ENCODE data around the gene TIAM2.
A peak's percentile ranks its signal among the peaks of the same experiment; 100 is the strongest.
"Not testable (repeated sequence)": the region's sequence is repeated elsewhere in the genome, so short reads cannot be mapped to it uniquely, and the experiment has no call there.

The TIAM2 gene

DNA sequence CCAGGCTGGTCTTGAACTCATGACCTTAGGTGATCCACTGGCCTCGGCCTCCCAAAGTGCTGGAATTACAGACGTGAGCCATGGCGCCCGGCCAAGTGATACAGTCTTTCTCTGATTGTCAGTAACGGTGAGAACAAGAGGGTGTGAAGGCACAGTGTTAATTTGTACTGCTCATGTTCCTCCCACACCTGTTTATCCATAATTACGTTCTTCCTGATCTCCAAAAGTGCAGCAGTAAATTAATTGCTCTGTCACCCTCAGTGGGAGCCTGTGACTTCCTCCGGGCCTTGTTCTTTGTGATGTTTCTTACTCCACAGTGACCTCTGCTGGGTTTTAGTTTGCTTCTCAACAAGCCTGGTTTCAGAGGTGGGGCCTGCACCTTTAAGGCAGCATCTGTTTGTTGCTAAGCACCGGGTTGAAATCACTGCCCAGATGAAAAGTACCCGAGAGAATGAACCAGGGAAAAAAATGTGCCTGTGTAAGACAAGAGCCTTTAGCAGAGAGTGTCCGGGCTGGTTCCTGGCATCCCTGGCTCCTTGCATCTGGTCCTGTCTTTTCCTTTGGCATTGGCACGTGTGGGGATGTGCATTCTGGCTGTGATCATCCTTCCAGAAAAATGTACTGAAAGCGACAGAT is 179.6 kb downstream of the TIAM2 start:
- DNase-seq (ENCODE audit: low read depth), result peak; percentile 77
- TF ChIP-seq, protein P1, sequence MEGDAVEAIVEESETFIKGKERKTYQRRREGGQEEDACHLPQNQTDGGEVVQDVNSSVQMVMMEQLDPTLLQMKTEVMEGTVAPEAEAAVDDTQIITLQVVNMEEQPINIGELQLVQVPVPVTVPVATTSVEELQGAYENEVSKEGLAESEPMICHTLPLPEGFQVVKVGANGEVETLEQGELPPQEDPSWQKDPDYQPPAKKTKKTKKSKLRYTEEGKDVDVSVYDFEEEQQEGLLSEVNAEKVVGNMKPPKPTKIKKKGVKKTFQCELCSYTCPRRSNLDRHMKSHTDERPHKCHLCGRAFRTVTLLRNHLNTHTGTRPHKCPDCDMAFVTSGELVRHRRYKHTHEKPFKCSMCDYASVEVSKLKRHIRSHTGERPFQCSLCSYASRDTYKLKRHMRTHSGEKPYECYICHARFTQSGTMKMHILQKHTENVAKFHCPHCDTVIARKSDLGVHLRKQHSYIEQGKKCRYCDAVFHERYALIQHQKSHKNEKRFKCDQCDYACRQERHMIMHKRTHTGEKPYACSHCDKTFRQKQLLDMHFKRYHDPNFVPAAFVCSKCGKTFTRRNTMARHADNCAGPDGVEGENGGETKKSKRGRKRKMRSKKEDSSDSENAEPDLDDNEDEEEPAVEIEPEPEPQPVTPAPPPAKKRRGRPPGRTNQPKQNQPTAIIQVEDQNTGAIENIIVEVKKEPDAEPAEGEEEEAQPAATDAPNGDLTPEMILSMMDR (IDR thresholded peaks at IDR 0.05; ENCODE audit: low read depth, low read length, missing control alignments), result peak; percentile 64
- no peak overlapping the region for H3K4me3 ChIP-seq (ENCODE audit: low read depth, low read length)

DNA sequence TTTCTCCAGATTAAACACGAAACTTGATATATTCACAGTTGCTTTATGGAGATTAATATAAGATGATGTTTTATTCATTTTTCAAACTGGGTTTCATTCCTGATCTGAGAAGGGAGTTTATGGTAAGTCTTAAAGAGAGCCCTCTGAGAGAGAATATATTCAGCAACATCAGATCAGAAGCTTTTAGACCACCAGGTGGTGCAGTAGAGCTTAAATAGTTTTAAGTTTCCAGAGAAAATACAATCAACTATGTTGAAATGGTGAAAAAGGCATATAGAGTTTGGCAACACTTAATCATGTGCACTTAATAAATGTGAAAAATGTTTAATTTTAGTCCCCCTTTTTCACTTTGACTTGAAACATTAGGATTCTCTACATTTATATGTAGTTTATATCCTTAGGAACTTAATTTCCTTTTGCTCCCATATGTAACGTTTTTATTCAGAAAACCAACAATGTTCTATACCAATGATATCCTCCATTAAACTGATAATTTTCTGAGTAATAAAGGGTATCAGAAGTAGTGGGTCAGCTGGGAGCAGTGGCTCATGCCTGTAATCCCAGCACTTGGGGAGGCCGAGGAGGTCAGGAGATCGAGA is 182.3 kb downstream of the TIAM2 start:
- H3K4me3 ChIP-seq (ENCODE audit: low read depth, low read length), result no peak overlapping the region
- DNase-seq (ENCODE audit: low read depth), result peak; percentile 61
- TF ChIP-seq, protein P1 (IDR thresholded peaks at IDR 0.05; ENCODE audit: low read depth, low read length, missing control alignments), result peak; percentile 51

DNA sequence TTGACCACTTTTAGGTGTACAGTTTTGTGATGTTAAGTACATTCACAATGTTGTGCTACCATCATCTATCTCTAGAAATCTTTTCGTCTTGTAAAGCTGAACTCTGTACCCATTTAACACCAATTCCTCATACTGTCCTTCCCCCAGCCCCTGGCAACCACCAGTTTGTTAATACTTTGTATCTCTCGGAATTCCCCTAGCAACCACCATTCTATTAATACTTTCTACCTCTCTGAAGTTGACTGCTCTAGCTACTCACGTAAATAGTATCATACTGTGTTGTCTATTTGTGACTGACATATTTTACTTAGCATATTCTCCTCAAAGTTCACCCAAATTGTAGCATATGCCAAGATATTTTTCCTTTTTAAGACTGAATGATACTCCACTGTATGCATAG is 186.4 kb downstream of the TIAM2 start:
- TF ChIP-seq, protein P1 (IDR thresholded peaks at IDR 0.05; ENCODE audit: low read depth, low read length, missing control alignments), result no peak
- peak; percentile 66 for DNase-seq (ENCODE audit: low read depth)
- H3K4me3 ChIP-seq (ENCODE audit: low read depth, low read length), result no peak overlapping the region; the same call in 1 of the 2 replicates

DNA sequence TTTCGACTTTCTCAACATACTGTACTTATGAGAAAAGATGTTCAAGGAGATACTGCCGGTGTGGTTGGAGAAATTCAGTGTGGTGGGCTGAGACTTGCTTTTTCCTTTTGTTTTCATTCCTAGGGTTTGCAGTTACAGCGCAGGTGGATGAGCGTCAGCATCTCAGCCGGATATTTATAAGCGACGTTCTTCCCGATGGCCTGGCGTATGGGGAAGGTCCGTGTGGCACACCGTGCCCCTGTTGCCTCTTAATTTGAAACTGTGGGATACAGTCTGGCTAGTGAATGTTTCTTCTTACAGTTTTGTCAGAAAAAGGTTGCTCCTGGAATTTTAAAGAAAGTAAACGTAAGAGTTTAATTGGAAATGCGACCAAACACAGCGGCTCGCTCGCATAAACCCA is 187.0 kb downstream of the TIAM2 start:
- H3K4me3 ChIP-seq (ENCODE audit: low read depth, low read length), result peak overlapping the region; percentile 78
- TF ChIP-seq, protein P1 (IDR thresholded peaks at IDR 0.05; ENCODE audit: low read depth, low read length, missing control alignments), result no peak
- no peak for DNase-seq (ENCODE audit: low read depth)

DNA sequence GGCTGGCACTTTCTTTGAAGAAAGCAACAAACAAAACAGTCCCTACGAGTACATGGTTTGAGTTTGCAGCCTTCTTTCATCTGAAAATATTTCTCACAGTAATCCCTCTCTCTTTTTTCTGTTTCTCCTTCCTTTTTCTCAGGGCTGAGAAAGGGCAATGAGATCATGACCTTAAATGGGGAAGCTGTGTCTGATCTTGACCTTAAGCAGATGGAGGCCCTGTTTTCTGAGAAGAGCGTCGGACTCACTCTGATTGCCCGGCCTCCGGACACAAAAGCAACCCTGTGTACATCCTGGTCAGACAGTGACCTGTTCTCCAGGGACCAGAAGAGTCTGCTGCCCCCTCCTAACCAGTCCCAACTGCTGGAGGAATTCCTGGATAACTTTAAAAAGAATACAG is 188.0 kb downstream of the TIAM2 start:
- TF ChIP-seq, protein P1 (IDR thresholded peaks at IDR 0.05; ENCODE audit: low read depth, low read length, missing control alignments), result no peak
- peak; percentile 61 for DNase-seq (ENCODE audit: low read depth)
- peak overlapping the region; percentile 78 for H3K4me3 ChIP-seq (ENCODE audit: low read depth, low read length)

DNA sequence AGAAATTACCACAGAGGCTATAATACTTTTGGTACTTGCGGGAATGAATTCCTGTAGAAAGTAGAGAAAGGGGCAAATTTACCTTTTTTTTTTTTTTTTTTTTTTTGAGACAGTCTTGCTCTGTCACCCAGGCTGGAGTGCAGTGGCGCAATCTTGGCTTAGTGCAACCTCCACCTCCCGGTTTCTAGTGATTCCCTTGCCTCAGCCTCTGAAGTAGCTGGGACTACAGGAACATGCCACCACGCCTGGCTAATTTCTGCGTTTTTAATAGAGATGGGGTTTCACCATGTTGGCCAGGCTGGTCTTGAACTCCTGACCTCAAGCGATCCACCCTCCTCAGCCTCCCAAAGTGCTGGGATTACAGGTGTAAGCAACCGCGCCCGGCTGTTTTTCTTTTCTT is 189.9 kb downstream of the TIAM2 start:
- peak overlapping the region; percentile 78 for H3K4me3 ChIP-seq (ENCODE audit: low read depth, low read length)
- DNase-seq (ENCODE audit: low read depth), result not testable (repeated sequence)

DNA sequence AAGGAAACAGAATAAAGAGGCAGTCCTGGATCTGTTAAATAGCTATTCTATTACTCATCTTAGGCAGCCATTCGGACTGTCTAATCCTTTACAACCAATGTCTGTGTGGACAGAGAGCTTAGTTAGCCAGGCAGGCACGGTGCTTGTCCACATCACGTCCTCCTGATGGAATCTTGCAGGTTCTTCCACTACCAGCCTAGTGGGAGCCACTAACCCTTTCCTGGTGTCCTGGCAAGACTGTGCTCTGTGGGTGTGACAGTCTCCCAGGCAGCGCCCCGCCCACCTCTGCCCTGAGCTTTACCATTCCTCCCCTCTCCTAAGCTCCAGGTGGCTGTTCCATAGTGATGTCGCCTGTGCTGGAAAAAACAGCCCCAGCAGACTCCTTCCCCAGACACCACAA is 190.4 kb downstream of the TIAM2 start:
- DNase-seq (ENCODE audit: low read depth), result no peak
- peak overlapping the region; percentile 78 for H3K4me3 ChIP-seq (ENCODE audit: low read depth, low read length)
- TF ChIP-seq, protein P1 (IDR thresholded peaks at IDR 0.05; ENCODE audit: low read depth, low read length, missing control alignments), result no peak
